Activated CD4-positive, alpha-beta T cell treated with anti-CD3 and anti-CD28 coated beads, Interleukin-2, amount 10 ng/mL, durations not matched to agents 7 days and 5 days (primary cell): Measurements from ENCODE around the gene FXYD6. TPM values are rescaled to one million over a fixed set of nuclear protein-coding genes. Genes with fewer than 3 reads are reported as not detected.

ENCODE experiments used
- CTCF ChIA-PET: fragments of 350-600 bp; sonication (Branson Sonifier 250); formaldehyde crosslinking; loops from one replicate; lab custom pipeline; 2021; ENCODE audit warnings: antibody characterized with exemption; lab: Charles Lee
- POLR2A ChIA-PET: fragments of 350-600 bp; sonication (Branson Sonifier 250); formaldehyde crosslinking; loops from one replicate; lab custom pipeline; 2021; ENCODE audit warnings: antibody characterized with exemption; lab: Charles Lee
- DNase-seq: peaks from one replicate; pipeline ENCODE4 v3.0.0-alpha.2; 2020
- H3K27ac Mint-ChIP-seq: one replicate; pipeline ENCODE4 v1.8.0; 2021; ENCODE audit warnings: mild to moderate bottlenecking, moderate library complexity, mixed read lengths
- H3K27me3 Mint-ChIP-seq: one replicate; pipeline ENCODE4 v1.8.0; 2021; ENCODE audit warnings: mixed read lengths
- H3K36me3 Mint-ChIP-seq: one replicate; pipeline ENCODE4 v1.8.0; 2021; ENCODE audit warnings: low read depth, mixed read lengths
- H3K4me1 Mint-ChIP-seq: one replicate; pipeline ENCODE4 v1.8.0; 2021; ENCODE audit warnings: mixed read lengths
- H3K4me3 Mint-ChIP-seq: one replicate; pipeline ENCODE4 v1.8.0; 2021; ENCODE audit warnings: mild to moderate bottlenecking, moderate library complexity, mixed read lengths
- H3K9me3 Mint-ChIP-seq: one replicate; pipeline ENCODE4 v1.8.0; 2021; ENCODE audit warnings: mixed read lengths
- total RNA-seq, 2 experiments: library from RNA; stranded (reverse); gene quantifications; one replicate each; pipeline ENCODE4 v1.2.3, GENCODE V29; 2021

FXYD6 gene
- total RNA-seq, 2 experiments from 2014 or later = not detected

DNA sequence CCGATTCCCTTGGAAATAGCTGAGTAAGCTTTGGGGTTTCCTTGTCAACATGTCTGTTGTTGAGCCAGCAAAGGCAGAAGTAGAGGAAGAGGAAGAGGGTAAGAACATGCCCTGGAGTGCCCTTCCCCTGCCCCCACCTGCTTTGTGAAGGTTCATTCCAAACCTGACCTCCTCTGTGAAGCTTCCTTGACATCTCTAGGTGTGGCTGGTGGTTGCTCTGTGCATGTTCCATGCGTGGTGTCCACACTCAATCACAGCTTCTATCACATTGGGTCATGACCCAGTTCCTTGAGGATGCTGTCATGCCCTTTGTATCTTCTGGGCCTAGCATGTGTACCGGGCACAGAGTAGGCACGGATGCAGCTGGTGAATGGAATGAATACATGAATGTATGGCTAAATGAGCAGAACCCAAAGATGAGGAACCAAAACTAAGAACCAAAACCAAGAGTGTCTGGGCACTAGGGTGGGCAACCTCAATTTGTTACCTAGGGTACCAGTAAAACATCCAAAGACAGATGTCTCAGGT, 23.7 kb upstream of the FXYD6 start:
- ChIA-PET POLR2A (no interaction called here), CTCF (interaction anchor here (1.1 to 1.2 kb wide), 2 partner anchors 40 to 153 kb away, joined by 3 to 4 read pairs; no protein-coding TSS in a partner anchor)
- Mint-ChIP-seq H3K4me3 (no peak overlapping the region), H3K27ac (no peak overlapping the region), H3K9me3 (no peaks in the 10 kb centered on the region), H3K36me3 (no peaks in the 10 kb centered on the region), H3K4me1 (peaks cover 7% of the 10 kb centered on the region), H3K27me3 (no peaks in the 10 kb centered on the region)
- DNase-seq = no peak

DNA sequence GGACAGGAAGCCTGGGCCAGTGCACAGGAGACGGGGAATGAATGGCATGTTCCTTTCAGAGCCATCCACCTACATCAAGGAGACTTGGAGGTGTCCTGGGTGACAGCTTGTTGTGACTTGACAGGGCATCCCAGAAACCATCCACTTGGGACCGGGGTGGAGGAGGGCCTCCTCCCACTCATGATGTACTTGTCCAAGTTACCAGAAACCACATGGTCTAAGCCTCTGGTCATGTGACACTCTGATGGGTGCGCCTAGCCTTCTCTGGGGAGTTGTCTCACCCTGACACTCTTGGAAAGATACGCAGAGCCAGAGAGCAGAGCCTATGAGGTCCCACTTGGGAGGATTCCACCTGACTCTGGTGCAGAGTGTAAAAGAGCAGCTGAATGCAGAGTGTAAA, 21.6 kb upstream of the FXYD6 start:
- Mint-ChIP-seq H3K9me3 (no peaks in the 10 kb centered on the region), H3K36me3 (no peaks in the 10 kb centered on the region), H3K27me3 (peaks cover 12% of the 10 kb centered on the region), H3K4me1 (peaks cover 7% of the 10 kb centered on the region), H3K4me3 (no peak overlapping the region), H3K27ac (no peak overlapping the region)
- CTCF ChIA-PET = interaction anchor here (0.9 to 1.8 kb wide), 3 partner anchors 14 to 81 kb away, joined by 3 to 4 read pairs (median 3); no protein-coding TSS in a partner anchor
- DNase-seq = no peak
- POLR2A ChIA-PET = no interaction called here

- ChIA-PET POLR2A (no interaction called here), CTCF (interaction anchor here (0.6 to 0.7 kb wide), 2 partner anchors 13 to 24 kb away, joined by 3 read pairs; no protein-coding TSS in a partner anchor)
- no peak for DNase-seq
- Mint-ChIP-seq H3K27ac (no peak overlapping the region), H3K36me3 (no peaks in the 10 kb centered on the region), H3K4me3 (no peak overlapping the region), H3K27me3 (peaks cover 25% of the 10 kb centered on the region), H3K4me1 (no peaks in the 10 kb centered on the region), H3K9me3 (no peaks in the 10 kb centered on the region)
Measured at GRCh38 chr11:117892651-117893050, 16.2 kb upstream of the FXYD6 start.

- DNase-seq = no peak
- CTCF ChIA-PET = no interaction called here
Measured at GRCh38 chr11:117891362-117891761, 14.9 kb upstream of the FXYD6 start.

DNA sequence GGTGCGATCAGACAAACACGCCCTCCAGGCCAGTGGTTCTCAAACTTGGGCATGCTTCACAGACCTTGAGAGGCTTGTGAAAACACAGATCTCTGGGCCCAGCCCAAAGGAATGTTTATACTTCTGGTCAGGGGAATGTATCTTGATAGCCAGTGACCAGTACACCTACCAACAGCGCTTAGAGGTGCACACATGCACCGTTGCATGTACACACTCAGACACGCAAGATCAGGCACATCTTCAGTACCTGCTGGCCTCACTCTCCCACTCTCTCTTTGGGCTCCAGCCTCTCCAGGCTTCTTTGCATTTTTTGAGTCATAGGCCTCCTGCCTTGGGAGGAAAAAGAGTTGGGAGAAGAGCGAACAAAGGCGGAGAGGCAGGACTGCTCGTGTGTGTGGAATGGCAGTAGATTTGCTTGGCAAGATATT, 11.7 kb upstream of the FXYD6 start:
- no peak overlapping the region for H3K27ac Mint-ChIP-seq
- H3K9me3 Mint-ChIP-seq = no peaks in the 10 kb centered on the region
- ChIA-PET POLR2A (no interaction called here), CTCF (no interaction called here)
- no peak for DNase-seq
- no peaks in the 10 kb centered on the region for H3K4me1 Mint-ChIP-seq
- no peaks in the 10 kb centered on the region for H3K36me3 Mint-ChIP-seq
- no peak overlapping the region for H3K4me3 Mint-ChIP-seq
- peaks cover 16% of the 10 kb centered on the region for H3K27me3 Mint-ChIP-seq

More at GRCh38 chr11:117891362-117891761, 14.9 kb upstream of the FXYD6 start:
- no peaks in the 10 kb centered on the region for H3K36me3 Mint-ChIP-seq
- H3K27ac Mint-ChIP-seq = no peak overlapping the region
- H3K27me3 Mint-ChIP-seq = peaks cover 25% of the 10 kb centered on the region
- POLR2A ChIA-PET = no interaction called here
- H3K9me3 Mint-ChIP-seq = no peaks in the 10 kb centered on the region
- no peak overlapping the region for H3K4me3 Mint-ChIP-seq
- H3K4me1 Mint-ChIP-seq = no peaks in the 10 kb centered on the region

GRCh38 chr11:117887431-117888138, 11.1 kb upstream of the FXYD6 start:
- Mint-ChIP-seq H3K4me3 (no peak overlapping the region), H3K27me3 (peaks cover 14% of the 10 kb centered on the region), H3K4me1 (no peaks in the 10 kb centered on the region), H3K9me3 (no peaks in the 10 kb centered on the region), H3K36me3 (no peaks in the 10 kb centered on the region), H3K27ac (no peak overlapping the region)
- ChIA-PET POLR2A (no interaction called here), CTCF (no interaction called here)
- DNase-seq = no peak

- ChIA-PET POLR2A (no interaction called here), CTCF (interaction anchor here (1.2 to 2.2 kb wide), 2 partner anchors 18 to 62 kb away, joined by 3 to 8 read pairs; no protein-coding TSS in a partner anchor)
- H3K9me3 Mint-ChIP-seq = no peaks in the 10 kb centered on the region
- H3K27ac Mint-ChIP-seq = no peak overlapping the region
- no peaks in the 10 kb centered on the region for H3K4me1 Mint-ChIP-seq
- no peak overlapping the region for H3K4me3 Mint-ChIP-seq
- no peaks in the 10 kb centered on the region for H3K36me3 Mint-ChIP-seq
- DNase-seq = no peak
- peaks cover 24% of the 10 kb centered on the region for H3K27me3 Mint-ChIP-seq
Measured at GRCh38 chr11:117885777-117886176, 9.3 kb upstream of the FXYD6 start.

DNA sequence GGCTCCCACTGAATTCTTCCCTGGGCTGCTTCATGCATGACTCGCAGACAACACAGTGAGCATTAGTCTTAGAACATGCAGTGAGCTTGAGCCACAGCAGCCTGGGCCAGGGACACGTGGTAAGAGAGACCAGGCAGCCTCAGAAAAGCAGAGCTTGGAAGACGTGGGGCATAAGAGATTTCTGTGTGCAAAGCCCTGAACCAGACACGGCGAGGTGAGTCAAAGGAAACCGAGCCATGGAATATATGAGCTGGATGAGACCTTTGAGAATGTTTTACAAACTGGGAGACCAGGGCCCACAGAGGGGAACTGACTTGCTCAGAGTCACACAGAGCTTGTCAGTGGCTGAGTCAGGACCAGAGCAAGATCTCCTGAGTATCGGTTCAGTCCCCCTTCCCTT, 8.5 kb upstream of the FXYD6 start:
- Mint-ChIP-seq H3K27ac (no peak overlapping the region), H3K9me3 (no peaks in the 10 kb centered on the region), H3K4me3 (no peak overlapping the region), H3K4me1 (no peaks in the 10 kb centered on the region), H3K36me3 (no peaks in the 10 kb centered on the region), H3K27me3 (peaks cover 30% of the 10 kb centered on the region)
- DNase-seq = no peak
- ChIA-PET POLR2A (no interaction called here), CTCF (interaction anchor here (0.7 to 2.2 kb wide), 7 partner anchors 9 to 163 kb away, joined by 3 to 8 read pairs (median 3); no protein-coding TSS in a partner anchor)

- no peaks in the 10 kb centered on the region for H3K4me1 Mint-ChIP-seq
- H3K36me3 Mint-ChIP-seq = no peaks in the 10 kb centered on the region
- POLR2A ChIA-PET = no interaction called here
- H3K9me3 Mint-ChIP-seq = no peaks in the 10 kb centered on the region
- peaks cover 38% of the 10 kb centered on the region for H3K27me3 Mint-ChIP-seq
- no peak for DNase-seq
- CTCF ChIA-PET = no interaction called here
- no peak overlapping the region for H3K27ac Mint-ChIP-seq
- H3K4me3 Mint-ChIP-seq = no peak overlapping the region
Measured at GRCh38 chr11:117883063-117883462, 6.6 kb upstream of the FXYD6 start.

DNA sequence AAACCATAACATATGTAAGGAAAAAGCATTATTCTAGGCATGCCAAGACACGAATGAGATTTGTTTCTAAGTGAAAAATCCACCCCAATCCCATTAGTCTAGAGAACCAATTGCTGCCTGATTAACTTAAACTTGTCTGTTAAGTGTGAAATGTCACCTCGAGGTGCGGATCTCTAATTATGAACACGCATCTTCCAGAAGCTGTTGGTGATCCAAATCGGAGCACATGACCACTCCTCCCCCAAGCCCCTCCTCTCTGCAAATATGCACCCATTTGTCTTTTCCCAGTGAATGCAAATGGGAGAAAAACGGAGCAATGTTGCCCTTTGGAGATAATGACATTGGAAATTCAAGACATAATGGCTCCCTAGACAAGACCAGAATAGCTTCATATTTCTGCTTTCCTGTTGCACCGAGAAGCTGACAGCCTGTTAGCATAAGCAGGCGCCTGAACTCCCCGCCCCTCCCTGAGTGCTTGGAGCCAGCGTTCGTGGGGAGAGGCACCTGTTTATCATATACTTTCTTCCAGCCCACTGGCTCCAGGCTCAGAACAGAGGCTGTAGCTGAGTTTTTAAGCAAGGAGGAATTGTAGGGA, 6.0 kb upstream of the FXYD6 start:
- Mint-ChIP-seq H3K36me3 (no peaks in the 10 kb centered on the region), H3K4me1 (no peaks in the 10 kb centered on the region), H3K27me3 (peaks cover 44% of the 10 kb centered on the region), H3K27ac (no peak overlapping the region), H3K4me3 (no peak overlapping the region), H3K9me3 (no peaks in the 10 kb centered on the region)
- ChIA-PET POLR2A (no interaction called here), CTCF (interaction anchor here (0.8 to 1.1 kb wide), 2 partner anchors 64 to 289 kb away, joined by 3 to 4 read pairs; no protein-coding TSS in a partner anchor)
- no peak for DNase-seq

DNA sequence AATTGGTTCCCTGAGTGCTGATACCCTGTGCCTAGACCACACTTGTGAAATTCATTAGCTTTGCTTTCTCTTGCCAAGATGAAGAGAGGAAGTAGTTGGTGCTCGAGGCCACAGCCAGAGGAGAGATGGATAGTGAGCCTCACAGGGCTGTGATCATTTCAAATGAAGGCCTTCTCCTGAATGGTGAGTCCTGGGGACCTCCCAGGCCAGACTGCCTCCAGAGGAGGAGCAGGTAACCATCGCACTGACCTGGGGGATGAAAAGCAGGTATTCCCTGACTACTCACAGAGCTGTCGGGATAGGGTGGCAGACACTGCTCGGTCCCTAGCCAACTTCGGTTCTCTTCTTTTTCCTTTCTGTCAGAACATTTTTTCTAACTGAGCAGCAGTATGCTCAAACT, 4.8 kb upstream of the FXYD6 start:
- ChIA-PET POLR2A (no interaction called here), CTCF (interaction anchor here (1.1 kb wide), 1 partner anchor 66 kb away, joined by 4 read pairs; no protein-coding TSS in a partner anchor)
- Mint-ChIP-seq H3K27ac (no peak overlapping the region), H3K27me3 (peaks cover 53% of the 10 kb centered on the region), H3K9me3 (no peaks in the 10 kb centered on the region), H3K4me3 (no peak overlapping the region), H3K36me3 (no peaks in the 10 kb centered on the region), H3K4me1 (peaks cover 5% of the 10 kb centered on the region)
- no peak for DNase-seq

GRCh38 chr11:117879516-117880480, 3.3 kb upstream of the FXYD6 start:
- POLR2A ChIA-PET = no interaction called here
- Mint-ChIP-seq H3K36me3 (no peaks in the 10 kb centered on the region), H3K4me3 (no peak overlapping the region), H3K27me3 (peaks cover 67% of the 10 kb centered on the region), H3K4me1 (peaks cover 18% of the 10 kb centered on the region), H3K9me3 (no peaks in the 10 kb centered on the region), H3K27ac (no peak overlapping the region)
- DNase-seq = no peak
- CTCF ChIA-PET = interaction anchor here (0.8 to 1.8 kb wide), 3 partner anchors 13 to 52 kb away, joined by 3 to 4 read pairs (median 4); no protein-coding TSS in a partner anchor
